ENCODE measurements around the gene MAP2K5. TPM values are rescaled to one million over a fixed set of nuclear protein-coding genes. Genes with fewer than 3 reads are reported as not detected.
A peak's percentile ranks its signal among the peaks of the same experiment; 100 is the strongest.

MAP2K5 gene
- total and polyA plus RNA-seq, 9 of the 15 experiments (the other 6 are each of a cell fraction or from before 2014, with no cell fraction given): 0.41 to 16.5 (median 7.5) TPM

- no peak for TF ChIP-seq CLOCK (CRISPR knock-in tag; IDR thresholded peaks at IDR 0.05; ENCODE audit: borderline replicate concordance)
- 0 out of 4 replicates have a peak, but pooled peaks of 1 of the 2 experiments have one; percentile 28 for TF ChIP-seq RCOR1 (IDR thresholded peaks at IDR 0.05; ENCODE audit: borderline replicate concordance in 1 of 2, low read depth in 2 of 2, low read length in 2 of 2)
- peak; percentile 76 for TF ChIP-seq SMARCB1 (IDR thresholded peaks at IDR 0.05; ENCODE audit: insufficient read length, low read depth)
- TF ChIP-seq SMARCA4 (IDR thresholded peaks at IDR 0.05): peak; percentile 79
- TF ChIP-seq POLR3G (IDR thresholded peaks at IDR 0.05; ENCODE audit: extremely low read depth, insufficient read length, insufficient replicate concordance): no peak
- no peak for TF ChIP-seq ERF (CRISPR knock-in tag; IDR thresholded peaks at IDR 0.05)
- no peak for TF ChIP-seq ETV6 (IDR thresholded peaks at IDR 0.05; ENCODE audit: borderline replicate concordance in 1 of 2, low read depth in 2 of 2, low read length in 1 of 2)
- no peak for TF ChIP-seq ETV6 (CRISPR knock-in tag; IDR thresholded peaks at IDR 0.05; ENCODE audit: borderline replicate concordance)
- no peak for TF ChIP-seq FOXP4 (CRISPR knock-in tag; IDR thresholded peaks at IDR 0.05; ENCODE audit: borderline replicate concordance)
- no peak for TF ChIP-seq DMBX1 (CRISPR knock-in tag; IDR thresholded peaks at IDR 0.05; ENCODE audit: borderline replicate concordance)
- peak; percentile 84 for TF ChIP-seq PBX2 (CRISPR knock-in tag; IDR thresholded peaks at IDR 0.05; ENCODE audit: low read depth)
- peak; percentile 98 for TF ChIP-seq PBX2 (tag; conservative IDR thresholded peaks at IDR 0.05; ENCODE audit: low read depth)
- TF ChIP-seq FOXP1 (CRISPR knock-in tag; IDR thresholded peaks at IDR 0.05): no peak
- TF ChIP-seq TAL1 (IDR thresholded peaks at IDR 0.05): no peak
- TF ChIP-seq ZNF644 (tag; IDR thresholded peaks at IDR 0.05; ENCODE audit: low read depth): 0 out of 2 replicates have a peak, but pooled peaks have one; percentile 23
- 0 out of 2 replicates have a peak, but pooled peaks have one; percentile 30 for TF ChIP-seq VEZF1 (CRISPR knock-in tag; IDR thresholded peaks at IDR 0.05)
- TF ChIP-seq MAFF (IDR thresholded peaks at IDR 0.05; ENCODE audit: low read length): no peak
Observed at GRCh38 chr15:67720556-67721175, 178.2 kb downstream of the MAP2K5 start (continued).
